Mucosa of descending colon (tissue), 3 donors: ENCODE measurements around the gene HHLA2. TPM values are rescaled to one million over a fixed set of nuclear protein-coding genes. Genes with fewer than 3 reads are reported as not detected.

Experiments used
- ATAC-seq: fragments of 200-7000 bp; cut with Tn5 transposase; one replicate; pipeline ENCODE4 v1.9.1; 2020; ENCODE audit warnings: mild to moderate bottlenecking, moderate library complexity
- DNase-seq, 3 donors: peaks; one replicate each; pipeline ENCODE4 v3.0.0-alpha.2; 2020
- H3K36me3 ChIP-seq: fragments of 200-600 bp; one replicate; pipeline ENCODE4 v1.8.0; 2021; ENCODE audit warnings: low read depth, mild to moderate bottlenecking
- H3K4me1 ChIP-seq: fragments of 200-600 bp; one replicate; pipeline ENCODE4 v1.8.0; 2021; ENCODE audit warnings: low read depth, mild to moderate bottlenecking
- H3K4me3 ChIP-seq: fragments of 200-600 bp; one replicate; pipeline ENCODE4 v1.8.0; 2021; ENCODE audit warnings: mild to moderate bottlenecking
- H3K9me3 ChIP-seq: fragments of 200-600 bp; one replicate; pipeline ENCODE4 v1.8.0; 2021; ENCODE audit warnings: mild to moderate bottlenecking
- CTCF ChIP-seq: fragments of 200-600 bp; IDR thresholded peaks from one replicate; pipeline ENCODE4 v1.8.0; 2022; ENCODE audit warnings: antibody characterized with exemption, mild to moderate bottlenecking
- intact Hi-C, 2 donors: fragments of 100-400 bp; cut with DNase I in 1 of 2; cut with micrococcal nuclease in 1 of 2; formaldehyde crosslinking; loops; one replicate each; pipeline versions ENCODE4 v1.11.0 to v1.11.1; 2022; cut with DNase I, micrococcal nuclease
- total RNA-seq, 3 donors: library from RNA; stranded (reverse); fragmentation: NEBNext Ultra II Directional in 2 of 3; extraction: Animal tissue kit (Norgen Biotek cat#: 25700) in 2 of 3; gene quantifications; one replicate each; pipeline versions ENCODE4 v1.2.1 to v1.2.4, GENCODE V29; 2021 to 2023
- donor health status: DM: no; HTN: no; CAD: no; lungs with moderate emphysema.
- donor health status: DM: no; HTN: no; CAD: no.
- donor health status: DM: no; HTN: yes; CAD: no.

The HHLA2 gene
- total RNA-seq, 3 donors from 2014 or later, result 98.2 to 276 (median 169) TPM

GRCh38 chr3:108381529-108382140 lies 85.3 kb downstream of the HHLA2 start:
- TF ChIP-seq CTCF, result no peak
- Histone ChIP-seq H3K4me1 (no peaks in the 10 kb centered on the region), H3K9me3 (no peaks in the 10 kb centered on the region), H3K4me3 (no peak overlapping the region), H3K36me3 (no peaks in the 10 kb centered on the region)
- intact Hi-C loops, result no loop called here
- DNase-seq, result no peak
- ATAC-seq, result no peak

- H3K4me1 ChIP-seq, result no peaks in the 10 kb centered on the region
- no peak overlapping the region for H3K4me3 ChIP-seq
- ATAC-seq, result no peak
- no peak for DNase-seq
- H3K9me3 ChIP-seq, result no peaks in the 10 kb centered on the region
- TF ChIP-seq CTCF, result no peak
- H3K36me3 ChIP-seq, result no peaks in the 10 kb centered on the region
- intact Hi-C loops, result no loop called here
Observed at GRCh38 chr3:108383306-108383705, 87.0 kb downstream of the HHLA2 start.

- no peak for DNase-seq
- no peak overlapping the region for H3K4me3 ChIP-seq
- no peaks in the 10 kb centered on the region for H3K9me3 ChIP-seq
- intact Hi-C loops, result no loop called here
- H3K4me1 ChIP-seq, result peaks cover 9% of the 10 kb centered on the region
- no peaks in the 10 kb centered on the region for H3K36me3 ChIP-seq
- ATAC-seq, result no peak
- no peak for TF ChIP-seq CTCF
Observed at GRCh38 chr3:108387063-108387462, 90.7 kb downstream of the HHLA2 start.

GRCh38 chr3:108388136-108389132 lies 92.1 kb downstream of the HHLA2 start:
- DNase-seq (no peak), ATAC-seq (no peak)
- intact Hi-C loops, result no loop called here
- H3K4me3 ChIP-seq, result no peak overlapping the region
- no peaks in the 10 kb centered on the region for H3K36me3 ChIP-seq
- H3K9me3 ChIP-seq, result no peaks in the 10 kb centered on the region
- no peak for TF ChIP-seq CTCF
- peaks cover 9% of the 10 kb centered on the region for H3K4me1 ChIP-seq

GRCh38 chr3:108389372-108389771 lies 93.0 kb downstream of the HHLA2 start:
- intact Hi-C loops, result no loop called here
- ATAC-seq (peak; percentile 79), DNase-seq (peak in 1 of 3 donors; percentile 39)
- Histone ChIP-seq H3K4me1 (peaks cover 9% of the 10 kb centered on the region), H3K9me3 (no peaks in the 10 kb centered on the region), H3K4me3 (no peak overlapping the region), H3K36me3 (no peaks in the 10 kb centered on the region)
- no peak for TF ChIP-seq CTCF
